HG02678 (cell line): ENCODE data around the gene EIF5A2.

Experiments
- ATAC-seq: cut with Tn5 transposase; IDR thresholded peaks from one replicate; pipeline ENCODE4 v1.9.1; 2021; ENCODE audit warnings: mild to moderate bottlenecking, moderate library complexity; ENCODE audit not compliant: unreplicated experiment

Gene EIF5A2

DNA sequence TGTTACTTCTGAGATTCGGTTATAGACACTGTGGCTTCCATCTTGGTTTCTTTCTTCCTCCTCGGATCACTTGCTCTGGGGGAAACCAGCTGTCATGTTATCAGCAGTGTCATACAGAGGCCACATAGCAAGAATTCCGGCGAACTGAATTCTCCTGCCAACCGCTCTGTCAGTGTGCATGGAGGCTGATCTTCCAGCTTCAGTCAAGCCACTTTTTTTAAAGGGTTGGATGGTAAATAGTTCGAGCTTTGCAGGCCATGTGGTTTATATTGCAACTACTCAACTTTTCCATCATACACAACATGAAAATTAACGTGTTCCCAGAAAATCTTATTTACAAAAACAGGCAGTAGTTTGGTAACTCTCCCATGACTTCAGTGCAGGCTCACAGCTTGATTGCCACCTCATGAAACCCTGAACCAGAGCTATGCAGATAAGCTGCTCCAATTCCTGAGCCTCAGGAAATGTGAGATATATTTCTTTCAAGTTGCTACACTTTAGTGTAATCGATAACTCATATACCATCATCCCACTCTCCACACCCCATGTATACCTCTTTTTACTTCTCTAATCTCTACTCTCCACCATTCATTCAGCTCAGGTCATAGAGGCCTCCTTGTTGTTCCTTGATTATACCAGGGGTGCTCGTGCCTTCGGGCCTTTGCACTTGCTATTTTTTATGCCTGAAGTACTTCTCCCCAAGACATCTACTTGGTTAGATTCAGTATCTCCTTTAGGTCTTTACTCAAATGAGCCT, 45.6 kb downstream of the EIF5A2 start:
- ATAC-seq, result no peak

- no peak for ATAC-seq
Measured at GRCh38 chr3:170858599-170858998, 49.8 kb downstream of the EIF5A2 start.

DNA sequence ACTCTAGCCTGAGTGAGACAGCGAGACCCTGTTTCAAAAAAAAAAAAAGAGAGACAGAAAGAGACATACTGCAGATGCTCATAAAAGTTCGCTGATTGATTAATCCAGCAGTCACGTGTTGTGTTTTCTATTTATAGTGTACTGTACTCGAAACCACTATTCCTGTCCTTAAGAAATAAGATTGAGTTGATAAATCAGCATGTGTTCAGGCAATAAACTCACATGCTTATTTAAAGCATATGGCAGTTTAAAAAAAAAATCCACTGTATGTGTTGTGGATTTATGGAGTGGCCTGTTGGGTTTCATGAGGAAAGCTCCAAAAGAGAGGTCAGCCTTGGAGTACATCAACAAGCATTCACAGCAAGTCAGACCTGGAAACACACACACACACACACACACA, 56.1 kb downstream of the EIF5A2 start:
- no peak for ATAC-seq

DNA sequence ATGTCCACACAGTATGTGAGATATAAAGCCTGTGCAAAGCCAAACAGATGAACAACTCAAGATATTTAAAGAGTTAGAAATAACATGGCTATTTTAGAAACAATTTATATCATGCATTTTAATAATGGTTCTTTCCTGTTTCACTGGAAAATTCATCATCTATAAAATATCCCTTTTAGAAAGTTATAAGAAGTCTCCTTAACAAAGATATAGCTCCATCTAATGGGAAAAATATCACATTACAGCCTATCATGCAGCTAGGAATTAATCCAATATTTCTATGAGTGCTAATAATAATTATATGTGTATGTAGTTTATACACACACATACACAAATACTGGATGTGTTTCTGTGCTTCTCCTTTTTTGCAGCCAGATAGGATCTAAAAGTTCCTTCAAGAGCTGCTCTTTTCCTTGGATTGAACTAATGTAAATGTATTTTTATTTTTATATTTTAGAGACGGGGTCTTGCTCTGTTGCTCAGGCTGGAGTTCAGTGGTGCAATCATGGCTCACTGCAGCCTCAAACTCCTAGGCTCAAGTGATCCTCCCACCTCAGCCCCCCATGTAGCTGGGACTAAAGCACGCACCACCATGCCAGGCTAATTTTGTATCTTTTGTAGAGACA, 60.0 kb downstream of the EIF5A2 start:
- no peak for ATAC-seq

DNA sequence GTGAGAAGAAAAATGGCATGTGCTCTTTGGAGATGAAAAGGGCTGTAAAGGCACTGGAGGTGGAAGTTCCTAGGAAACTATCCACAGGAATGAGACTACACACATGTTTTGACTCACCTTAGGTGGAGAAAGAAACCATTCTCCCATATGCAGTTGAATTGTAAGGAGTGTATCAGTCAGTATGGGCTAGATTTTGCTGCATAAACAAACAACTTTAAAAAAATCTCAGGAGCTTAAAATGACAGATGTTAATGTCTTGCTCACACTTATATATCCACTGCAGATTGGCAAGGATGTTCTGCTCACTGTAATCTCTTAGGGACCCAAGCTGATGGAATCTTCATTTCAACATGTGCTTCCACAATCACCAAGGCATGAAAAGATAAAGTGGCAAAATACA, 64.1 kb downstream of the EIF5A2 start:
- no peak for ATAC-seq

- no peak for ATAC-seq
Measured at GRCh38 chr3:170840291-170840859, 68.1 kb downstream of the EIF5A2 start.

DNA sequence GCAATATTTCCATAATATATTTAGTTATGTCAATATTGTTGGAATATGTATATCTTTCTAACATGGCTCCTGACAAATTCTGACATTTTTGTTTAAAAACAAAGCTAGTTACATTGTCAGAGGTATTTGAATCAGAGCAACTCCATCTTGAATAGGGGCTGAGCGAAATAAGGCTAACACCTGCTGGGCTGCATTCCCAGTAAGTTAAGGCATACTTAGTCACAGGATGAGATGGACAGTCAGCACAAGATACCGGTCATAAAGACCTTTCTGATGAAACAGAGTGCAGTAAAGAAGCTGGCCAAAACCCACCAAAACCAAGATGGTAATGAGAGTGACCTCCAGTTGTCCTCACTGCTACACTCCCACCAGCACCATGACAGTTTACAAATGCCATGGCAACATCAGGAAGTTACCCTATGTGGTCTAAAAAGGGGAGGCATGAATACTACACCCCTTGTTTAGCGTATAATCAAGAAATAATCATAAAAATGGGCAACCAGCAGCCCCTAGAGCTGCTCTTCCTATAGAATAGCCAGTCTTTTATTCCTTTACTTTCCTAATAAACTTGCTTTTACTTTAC, 68.8 kb downstream of the EIF5A2 start:
- no peak for ATAC-seq
